ENCODE measurements around the gene ANKRD23.

The ANKRD23 gene

DNA sequence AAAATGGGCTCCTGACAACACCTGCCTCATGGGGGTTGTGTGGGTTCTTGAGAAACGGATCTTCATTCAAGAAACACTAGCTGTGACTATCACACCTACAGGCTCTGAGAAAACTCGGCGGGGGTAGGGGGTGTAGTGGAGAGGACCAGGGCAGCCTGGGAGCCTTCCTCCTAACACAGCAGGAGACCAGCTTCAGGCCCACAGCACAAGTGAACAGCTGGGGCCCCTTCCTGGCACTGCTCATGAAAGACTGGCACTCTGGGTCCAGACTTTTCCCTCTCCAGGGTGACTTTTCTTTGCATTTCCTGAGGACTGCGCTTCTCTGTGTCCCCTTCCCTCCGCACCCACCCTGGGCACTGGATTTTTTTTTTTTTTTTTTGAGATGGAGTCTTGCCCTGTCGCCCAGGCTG lies 33.2 kb upstream of the ANKRD23 start:
- DNase-seq (ENCODE audit: low spot score): no peak

DNA sequence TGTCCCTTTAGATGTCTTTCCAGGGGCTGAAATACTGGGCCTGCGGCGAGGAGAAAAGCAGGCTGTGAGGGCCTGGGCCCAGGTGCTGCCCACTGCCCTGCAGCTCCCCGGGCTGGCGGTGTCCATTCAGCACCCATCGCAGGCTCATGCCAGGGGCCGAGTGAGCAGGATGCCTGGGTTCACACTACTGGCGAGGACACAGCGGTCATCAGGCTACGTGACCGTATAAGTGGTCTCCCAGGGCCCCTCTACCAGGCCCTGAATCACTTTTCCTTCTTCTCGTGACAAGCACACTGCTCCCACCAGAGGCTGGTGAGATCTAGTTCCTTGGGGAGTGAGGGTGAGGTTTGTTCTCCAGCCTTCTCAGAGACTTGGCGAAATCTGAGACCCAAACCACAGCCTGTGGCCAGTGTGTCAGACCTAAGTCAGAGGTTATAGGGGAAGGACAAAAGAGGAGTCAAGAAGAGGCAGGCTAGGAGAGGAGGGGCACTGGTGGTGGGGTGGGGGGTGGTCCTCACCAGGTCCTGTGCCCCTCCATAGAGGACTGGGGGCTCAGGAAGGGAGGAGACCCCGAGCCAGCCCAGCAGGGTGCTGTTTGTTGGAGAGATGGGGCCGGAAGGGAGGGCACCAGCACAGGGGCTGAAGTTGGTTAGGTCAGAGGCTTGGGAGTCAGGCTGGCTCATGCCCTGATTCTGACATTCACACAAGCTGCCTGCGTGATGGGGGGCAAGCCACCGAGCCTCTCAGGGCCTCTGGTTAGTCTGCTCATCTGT lies 32.6 kb upstream of the ANKRD23 start:
- DNase-seq (ENCODE audit: low spot score): no peak

DNA sequence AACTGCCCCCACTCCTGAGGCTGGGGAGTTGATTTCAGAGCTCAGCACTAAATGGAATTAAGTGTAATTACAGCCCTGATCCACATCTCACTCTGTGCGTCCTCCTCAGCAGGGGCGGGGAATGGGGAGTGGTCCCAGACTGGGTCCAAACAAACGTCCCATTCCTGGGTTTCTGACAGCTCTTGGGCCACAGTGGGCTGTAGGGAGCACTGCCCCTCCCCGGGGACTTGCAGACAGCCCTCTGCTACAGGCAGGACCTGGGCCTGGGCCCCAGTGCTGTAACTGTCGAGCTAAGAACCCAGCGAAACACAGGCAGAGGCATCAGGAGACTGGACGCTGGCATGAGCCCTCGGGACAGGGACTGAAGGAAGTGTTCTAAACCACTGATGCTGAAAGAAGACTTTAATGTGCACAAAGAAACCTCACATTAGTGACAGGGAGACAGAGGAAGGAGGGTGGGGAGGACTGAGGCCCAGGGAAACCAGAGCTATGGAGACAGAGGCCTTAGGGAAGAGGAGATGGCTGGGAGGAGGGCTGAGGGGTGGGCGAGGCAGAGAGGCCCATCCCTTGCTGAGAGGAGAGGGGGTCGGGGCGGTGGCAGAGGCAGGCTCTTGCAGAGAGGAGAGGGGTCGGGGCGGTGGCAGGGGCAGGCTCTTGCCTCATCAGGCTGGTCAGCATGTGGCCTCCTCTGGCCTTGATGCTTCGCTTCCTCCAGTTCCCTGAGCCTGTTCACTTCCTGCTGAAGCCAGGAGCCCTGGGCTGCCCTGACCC lies 31.9 kb upstream of the ANKRD23 start:
- no peak for DNase-seq (ENCODE audit: low spot score)

DNA sequence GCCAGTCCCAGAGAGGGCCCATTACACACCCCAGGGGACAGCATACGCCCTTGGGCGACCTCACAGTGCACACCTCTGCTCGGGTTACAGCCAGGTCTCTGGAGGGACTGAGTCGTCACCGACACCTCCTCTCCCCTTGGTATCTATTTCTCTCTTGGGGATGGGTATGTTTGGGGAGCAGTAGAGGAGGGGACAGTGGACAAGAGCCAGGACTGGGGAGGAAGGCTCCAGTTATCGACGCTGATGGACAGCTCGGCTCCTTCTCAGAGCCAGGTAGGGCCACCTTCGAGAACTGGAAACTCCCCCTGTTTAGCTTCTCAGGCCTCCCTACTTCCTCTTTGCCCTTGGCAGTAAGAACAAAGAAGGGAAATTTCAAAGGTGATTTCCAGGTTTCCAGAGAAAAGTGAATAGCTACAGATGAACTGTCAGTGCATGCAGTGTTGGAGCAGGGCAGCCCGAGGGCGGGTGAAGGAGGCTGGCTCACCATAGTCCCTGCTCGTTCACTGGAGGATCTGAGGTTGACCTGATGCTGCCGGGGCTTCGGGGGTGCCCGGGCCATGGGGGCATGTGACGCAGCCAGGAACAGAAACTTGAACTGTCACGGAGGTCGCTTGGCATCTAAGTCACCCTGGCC lies 30.5 kb upstream of the ANKRD23 start:
- DNase-seq (ENCODE audit: low spot score): no peak

DNA sequence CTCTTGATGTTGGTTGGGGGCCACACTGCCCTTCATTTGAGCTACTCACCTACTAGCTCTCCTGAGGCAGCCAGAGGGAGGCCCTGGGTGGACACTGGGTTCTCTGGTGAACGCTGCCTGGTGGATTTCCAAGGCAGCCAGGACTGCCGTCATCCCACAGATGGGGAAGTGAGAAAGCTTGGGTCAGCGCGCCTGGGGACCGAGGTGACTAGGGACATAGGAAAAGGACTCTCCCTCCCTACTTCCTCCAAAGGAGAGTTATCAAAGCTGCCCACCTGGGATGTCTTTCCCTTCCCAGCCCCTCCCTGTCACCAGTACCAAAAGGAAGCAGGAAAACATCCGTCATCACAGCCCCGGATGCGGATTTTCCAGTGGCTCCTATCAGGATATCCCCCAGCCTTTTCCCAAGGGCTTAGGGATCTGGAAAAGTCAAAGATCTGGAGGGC lies 29.9 kb upstream of the ANKRD23 start:
- no peak for DNase-seq (ENCODE audit: low spot score)

DNA sequence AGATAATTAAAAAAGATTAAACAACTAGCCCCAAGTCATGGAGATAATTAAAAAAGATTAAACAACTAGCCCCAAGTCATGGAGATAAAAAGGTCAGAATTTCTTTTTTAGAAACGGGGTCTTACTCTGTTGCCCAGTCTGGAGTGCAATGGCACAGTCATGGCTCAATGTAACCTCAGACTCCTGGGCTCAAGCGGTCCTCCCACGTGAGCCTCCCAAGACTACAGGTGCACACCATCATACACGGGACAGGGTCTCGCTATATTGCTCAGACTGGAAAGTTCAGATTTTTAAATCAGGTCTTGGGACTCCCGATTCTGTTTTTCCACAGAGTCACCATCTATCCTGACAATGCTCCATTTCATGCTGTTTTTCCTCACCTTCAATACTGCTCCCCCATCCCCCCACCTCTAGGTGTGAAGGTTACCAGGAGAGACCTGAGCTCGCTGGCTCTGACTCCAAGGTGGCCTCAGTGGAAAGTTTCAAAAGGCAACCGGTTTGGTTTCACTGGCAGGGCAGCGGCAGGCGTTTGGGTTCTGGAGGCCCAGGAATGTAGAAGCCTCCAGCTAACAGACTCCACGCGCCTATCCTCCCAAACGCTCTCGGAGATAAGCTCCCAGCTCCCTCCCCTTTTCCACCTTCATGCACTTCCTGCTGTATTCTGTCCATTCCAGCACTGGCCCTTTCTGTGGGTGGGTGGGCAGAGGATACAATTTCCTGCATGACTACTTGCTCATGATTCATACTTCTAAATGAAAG lies 28.9 kb upstream of the ANKRD23 start:
- DNase-seq (ENCODE audit: low spot score): no peak

DNA sequence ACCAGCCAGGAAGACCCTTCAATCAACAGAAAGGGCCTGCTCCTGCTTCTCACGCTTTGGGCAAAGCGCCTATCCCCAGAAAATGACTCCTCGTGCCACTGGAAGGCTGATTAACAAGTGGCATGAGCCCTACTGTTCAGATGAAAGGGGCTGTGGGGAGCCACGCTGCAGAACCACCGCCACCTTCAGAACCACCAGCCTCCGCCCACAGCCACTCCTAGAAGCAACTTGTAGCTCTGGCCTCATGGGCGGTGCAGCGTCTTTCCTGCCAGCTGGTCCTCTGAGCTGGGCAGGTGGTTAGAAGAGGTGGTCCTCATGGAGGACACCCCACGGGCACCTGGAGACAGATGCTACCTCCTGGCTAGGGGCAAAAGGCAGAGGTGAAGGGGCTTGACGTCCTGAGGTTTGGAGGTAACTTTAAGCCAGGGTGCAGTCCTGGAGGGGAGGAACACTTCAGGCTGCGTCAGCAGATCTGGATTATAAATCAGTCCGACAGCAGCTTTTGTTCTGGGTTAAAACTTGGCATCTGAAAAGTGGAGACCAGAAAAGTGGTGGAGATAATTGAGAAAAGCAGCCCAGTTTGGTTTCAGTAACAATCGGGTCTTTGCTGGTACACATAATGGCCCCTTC lies 26.9 kb upstream of the ANKRD23 start:
- no peak for DNase-seq (ENCODE audit: low spot score)

DNA sequence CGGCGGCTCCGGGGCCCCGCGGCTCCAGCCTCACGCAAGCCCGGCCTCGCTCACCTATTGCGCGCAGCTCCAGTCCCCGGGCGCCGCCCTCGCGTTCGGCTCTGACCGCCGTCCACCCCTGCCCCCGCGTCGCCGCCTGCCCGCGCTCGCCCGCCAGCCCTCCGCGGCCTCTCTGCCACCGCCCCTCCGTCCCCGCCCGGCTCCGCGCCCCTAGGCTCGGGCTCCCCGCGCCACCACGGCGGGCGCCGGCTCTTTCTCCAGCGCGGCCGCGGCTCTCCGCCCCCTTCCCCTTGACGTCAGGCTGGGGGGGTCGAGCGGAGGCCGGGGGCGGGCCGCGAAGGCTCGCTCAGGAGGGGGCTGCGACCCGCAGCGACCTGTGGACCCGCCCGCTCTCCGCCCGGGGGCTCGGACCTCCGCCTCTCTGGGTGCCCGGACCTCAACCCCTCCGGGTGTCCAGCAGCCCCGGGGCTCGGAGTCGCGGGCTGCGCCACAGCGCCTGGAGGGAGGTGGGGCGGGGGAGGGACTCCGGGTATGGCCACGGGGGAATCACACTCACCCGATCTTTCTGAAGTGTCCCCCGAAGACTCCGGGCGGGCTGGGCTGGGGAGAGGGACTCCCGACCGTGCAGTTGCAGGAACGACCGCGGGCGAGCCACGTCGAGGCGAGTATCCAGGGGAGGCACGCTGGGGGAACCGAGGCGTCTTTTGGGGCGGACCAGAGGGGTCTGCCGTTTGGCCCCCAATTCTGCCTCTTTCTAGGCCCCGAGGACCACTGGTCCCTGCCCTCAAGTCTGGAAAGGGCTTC lies 26.2 kb upstream of the ANKRD23 start, which contains the start of gene SEMA4C:
Gene SEMA4C (minus strand): TSS at position 259 of the 804 bp plus-strand sequence. CDS start 2,194 bp downstream, outside the sequence.
- DNase-seq (ENCODE audit: low spot score): peak; percentile 63

DNA sequence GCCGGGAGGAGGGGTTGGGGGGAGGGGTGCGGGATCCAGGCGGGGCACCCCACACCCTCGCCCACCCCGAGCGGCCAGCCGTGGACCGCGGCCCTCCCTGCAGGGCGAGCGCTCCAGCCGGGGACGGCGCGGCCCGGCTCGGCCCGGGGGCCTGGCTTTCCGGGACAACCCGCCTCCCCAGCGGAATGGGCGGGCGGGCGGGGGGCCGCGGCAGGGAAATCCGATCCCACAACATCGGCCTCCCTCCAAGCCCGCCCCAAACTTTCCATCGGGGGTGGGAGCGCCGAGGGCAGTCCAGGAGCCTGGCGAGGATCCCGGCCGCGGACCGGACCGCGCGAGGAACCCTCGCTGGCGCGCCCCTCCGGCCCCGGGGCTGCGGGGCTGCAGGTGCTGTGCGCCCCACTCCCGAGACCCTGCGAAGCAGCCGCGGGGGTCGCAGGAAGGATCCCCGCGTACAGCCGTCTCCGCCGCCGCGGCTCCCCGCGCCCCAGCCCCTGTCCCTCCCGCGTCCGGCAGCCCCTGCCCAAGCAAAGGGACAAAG lies 25.5 kb upstream of the ANKRD23 start:
- DNase-seq (ENCODE audit: low spot score): peak; percentile 89

DNA sequence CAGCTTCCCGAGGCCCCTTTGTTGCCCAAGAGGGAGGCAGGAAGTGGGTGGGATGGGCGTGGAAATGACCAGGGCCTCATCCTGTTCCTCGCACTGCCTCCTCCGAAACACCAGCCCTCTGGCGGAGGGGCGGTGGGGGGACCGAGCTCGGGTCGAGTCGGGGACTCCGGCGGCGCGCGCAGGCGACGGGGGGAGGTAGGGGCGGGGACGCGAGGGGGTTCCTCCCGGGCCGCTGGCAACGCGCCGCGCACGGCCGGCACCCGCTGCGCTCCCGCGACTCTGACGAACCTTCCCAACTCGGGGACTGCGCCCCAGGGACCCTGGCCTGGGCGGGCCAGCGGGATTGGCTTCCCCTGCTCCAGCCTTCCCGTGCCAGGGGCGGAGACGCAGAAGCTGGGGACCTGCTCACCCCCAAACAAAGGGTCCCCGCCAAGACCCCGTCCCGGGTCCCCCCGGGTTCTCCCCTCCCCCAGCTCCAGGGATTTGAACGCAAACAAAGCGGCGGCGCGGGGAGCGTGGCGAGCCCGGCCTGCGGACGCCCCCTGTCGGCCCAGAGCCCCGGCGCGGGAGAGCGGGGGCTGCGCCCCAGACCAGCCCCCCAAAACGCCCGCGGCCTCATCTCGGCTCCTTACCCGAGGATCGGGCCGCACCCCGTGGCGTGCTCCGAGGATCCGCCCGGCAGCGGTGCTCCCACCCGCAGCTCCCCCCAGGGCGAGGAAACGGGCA lies 24.9 kb upstream of the ANKRD23 start:
- peak; percentile 97 for DNase-seq (ENCODE audit: low spot score)

DNA sequence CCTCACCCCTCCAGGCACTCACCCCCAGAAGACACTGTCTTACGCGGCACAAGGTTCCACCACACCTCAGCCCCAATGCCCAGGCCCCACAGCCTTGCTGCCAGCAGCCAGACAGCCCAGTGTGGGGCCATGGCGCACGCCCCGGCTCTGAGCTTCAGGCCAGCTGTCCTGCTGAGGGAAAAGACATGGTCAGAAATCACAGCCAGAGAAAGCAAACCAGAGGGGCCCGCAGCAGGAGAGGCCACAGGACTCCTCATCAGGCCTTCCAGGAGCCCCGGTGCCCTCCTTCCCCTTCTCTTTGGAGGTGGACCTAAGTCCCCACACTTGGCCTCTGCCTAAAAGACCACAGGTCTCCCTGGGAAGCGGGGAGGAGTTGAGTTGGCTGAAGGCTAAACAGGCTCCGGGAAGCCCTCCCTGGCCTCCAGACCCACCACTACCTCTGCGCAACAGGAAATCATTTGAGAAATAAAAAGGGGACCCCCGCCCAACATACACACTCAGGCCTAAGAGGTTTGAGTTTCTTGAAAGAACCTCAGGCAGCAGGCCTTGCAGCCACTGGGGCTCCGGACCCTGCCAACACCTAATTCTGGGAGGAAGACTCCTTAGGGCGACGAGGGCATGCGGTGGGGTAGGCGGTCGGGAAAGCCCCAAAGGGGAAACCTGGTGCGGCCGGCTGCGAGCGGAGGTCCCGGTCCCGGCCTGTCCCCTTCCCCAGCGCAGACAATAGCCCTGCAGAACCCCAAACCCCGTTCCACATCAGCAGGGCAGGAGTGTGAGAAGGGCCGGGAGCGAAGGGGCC lies 24.1 kb upstream of the ANKRD23 start:
- no peak for DNase-seq (ENCODE audit: low spot score)

DNA sequence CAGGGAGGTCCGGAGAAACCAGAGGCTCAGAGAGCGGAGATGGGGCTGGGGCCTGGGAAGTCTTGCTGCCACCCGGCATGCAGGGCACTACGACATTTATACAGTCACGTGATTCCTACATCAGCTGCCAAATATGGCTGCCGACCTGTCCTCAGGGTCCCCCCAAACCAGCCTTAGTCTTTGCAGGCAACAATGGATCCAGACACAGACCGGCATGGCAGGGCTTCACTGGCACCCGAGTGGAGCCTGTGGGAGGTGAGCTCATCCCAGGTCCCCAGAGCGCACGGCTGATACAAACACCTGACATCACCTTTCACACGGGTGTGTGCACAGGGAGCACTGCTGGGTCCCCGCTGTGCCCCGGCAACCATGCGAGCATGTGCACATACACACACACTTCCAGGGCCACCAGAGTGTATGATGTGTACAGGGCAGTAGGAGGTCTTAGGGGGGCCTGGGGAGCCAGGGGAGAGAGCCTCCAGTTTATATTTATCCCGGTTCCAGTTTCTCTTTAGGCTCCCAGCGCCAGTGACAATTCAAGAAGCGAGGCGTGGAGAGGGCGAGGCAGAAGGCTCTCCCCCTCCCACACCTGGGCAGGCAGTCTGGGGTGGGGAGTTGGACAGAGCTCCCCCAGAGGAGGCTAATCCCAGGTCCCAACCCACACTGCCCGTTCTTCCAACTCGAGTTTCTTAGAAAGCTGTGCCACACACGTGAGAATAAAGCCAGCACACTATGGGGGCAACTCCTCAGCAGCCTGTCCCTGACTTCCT lies 23.4 kb upstream of the ANKRD23 start:
- DNase-seq (ENCODE audit: low spot score): no peak

DNA sequence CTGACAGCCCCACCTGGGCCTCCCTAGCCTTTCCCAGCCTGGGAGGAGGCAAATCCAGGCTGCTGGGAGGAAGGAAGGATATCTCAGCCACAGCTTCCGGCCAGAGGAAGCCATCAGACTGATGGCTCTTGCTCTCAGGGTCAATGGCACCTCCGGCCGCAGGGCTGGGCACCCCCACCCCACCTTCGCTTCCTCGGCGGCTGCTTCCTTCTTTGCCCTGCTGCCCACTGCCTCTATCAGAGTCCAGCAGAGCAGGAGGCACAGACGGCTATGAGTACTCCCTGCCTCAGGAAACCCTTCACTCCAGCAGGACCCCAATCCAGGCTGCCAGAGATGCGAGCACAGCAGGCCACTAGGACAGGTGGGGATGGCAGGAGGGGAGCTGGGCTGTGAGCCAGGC lies 22.8 kb upstream of the ANKRD23 start:
- no peak for DNase-seq (ENCODE audit: low spot score)

DNA sequence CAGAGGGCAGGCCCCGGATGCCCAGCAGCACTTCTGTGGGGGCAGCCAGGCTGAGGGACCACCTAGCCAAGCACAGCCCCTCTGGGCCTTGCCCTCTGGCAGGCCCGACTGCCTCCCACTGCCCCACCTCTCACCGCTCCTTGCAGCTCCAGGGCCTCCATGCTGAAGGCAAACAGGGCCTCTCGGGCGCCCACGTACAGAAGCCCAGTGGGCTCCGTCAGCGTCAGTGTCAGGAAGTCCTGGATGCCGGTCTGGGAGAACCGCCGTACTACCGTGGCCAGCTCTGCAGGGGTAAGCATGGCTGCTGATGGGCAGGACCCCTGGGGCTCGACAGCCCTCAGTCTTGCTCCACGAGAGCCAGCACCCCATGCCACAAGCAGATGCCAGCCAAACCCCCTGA lies 22.3 kb upstream of the ANKRD23 start:
- no peak for DNase-seq (ENCODE audit: low spot score)

DNA sequence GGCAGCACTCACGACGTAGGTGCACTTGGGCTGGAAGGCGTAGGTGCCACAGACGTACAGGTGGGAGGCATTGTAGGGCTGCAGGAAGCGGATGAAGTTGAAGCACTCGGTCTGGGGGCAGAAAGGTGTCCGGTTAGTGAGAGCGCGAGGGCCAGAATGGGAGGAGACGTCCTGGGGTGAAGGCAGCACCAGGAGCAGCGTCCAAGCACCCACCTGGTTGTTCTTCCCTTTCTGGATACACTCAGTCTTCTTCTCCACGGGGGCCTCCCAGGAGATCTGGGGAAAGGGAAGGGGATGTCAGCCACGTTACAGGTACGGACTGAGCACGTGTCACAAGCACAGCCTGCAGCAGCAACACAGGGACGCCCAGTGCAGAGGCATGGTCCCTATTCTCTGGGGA lies 21.8 kb upstream of the ANKRD23 start:
- DNase-seq (ENCODE audit: low spot score): no peak

DNA sequence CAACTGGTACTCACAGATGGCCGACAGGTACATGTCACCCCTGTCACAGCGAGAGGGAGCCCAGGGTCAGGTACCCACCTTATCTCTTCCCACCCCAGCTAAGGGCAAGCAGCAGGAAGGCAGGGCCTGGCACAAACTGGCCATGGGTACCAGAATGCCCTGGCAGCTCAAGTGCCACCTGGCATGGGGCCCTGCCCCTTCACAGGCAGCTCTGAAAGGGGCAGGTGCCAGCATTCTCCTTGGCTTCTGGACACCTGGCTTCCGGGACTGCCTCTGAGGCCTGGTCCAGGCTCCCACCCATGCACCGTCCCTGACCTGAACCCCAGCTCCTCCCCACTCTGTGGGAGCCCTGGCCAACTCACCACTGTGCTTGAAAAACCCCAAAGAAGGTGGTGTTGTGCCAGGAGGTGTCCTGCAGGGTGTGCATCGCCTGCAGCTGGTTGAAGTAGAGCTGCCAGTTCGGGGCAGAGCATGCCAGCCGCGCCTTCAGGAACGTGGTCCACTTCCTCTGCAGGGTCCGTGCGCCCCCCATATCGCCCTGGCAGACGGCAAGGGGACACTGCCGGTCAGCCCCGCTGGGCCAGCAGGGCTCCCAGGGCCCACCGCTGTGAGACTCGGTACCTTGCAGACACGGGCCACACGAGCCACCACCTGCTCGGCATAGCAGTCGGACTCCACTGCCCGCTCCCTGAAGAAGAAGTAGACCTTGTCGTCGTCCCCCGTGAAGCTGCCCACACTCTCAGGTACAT lies 20.7 kb upstream of the ANKRD23 start:
- no peak for DNase-seq (ENCODE audit: low spot score)

DNA sequence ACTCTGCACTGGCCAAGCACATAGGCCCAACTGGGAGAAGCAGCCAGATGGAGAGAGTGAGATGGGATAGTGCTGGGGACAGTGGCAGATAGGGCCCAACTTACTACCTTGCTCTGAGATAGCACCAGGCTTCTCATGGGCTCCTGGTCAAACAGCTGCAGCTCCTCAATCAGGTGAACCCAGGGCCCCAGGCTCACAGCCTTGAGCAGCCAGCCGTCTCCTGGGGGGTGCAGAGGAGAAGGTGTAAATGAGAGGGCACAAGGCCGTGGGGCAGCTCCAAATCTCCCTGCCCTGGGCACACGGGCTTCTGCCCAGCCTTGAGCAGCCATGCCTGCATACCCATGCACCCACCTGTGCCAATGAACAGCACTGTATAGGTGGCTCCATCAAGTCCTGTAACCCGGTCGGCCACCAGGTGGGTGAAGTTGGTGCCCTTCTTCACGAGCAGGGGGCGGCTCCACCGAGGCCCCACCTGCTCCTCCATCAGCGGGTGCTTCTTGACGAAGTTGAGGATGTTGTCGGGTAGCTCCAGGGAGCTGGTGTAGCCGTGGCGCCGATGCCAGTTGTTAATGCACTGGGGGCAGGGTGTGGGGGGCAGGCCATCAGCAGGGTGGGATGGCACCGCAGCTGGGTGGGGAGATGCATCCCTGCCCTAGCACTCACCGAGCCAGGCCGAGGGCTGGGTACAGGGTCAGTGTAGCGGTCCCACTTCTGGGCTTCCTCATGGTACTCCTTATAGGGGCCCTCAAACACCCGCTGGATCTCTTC lies 19.9 kb upstream of the ANKRD23 start:
- DNase-seq (ENCODE audit: low spot score): no peak
